HCT116 (cell line): Measurements from ENCODE around the gene OS9.

Experiments
- CTCF ChIP-seq, 3 experiments: fragments of 200-600 bp in 1 of 3; sonication (generic) in 1 of 3; IDR thresholded peaks in 2 of 3; conservative IDR thresholded peaks in 1 of 3; 2 replicates each; pipeline ENCODE4 v1.5.1; 2012 to 2017; ENCODE audit warnings: low read depth in 2 of 3, low read length in 2 of 3, antibody characterized with exemption in 1 of 3, borderline replicate concordance in 1 of 3, control low read depth in 1 of 3, mild to moderate bottlenecking in 1 of 3, mixed read lengths in 1 of 3, mixed run types in 1 of 3, moderate library complexity in 1 of 3; ENCODE audit not compliant: insufficient read depth in 1 of 3
- EZH2 ChIP-seq: fragments of 200-600 bp; sonication (generic); IDR thresholded peaks from 2 replicates; pipeline ENCODE4 v1.6.1; 2017; ENCODE audit warnings: antibody characterized with exemption, mixed run types
- JUND ChIP-seq: IDR thresholded peaks from 2 replicates; pipeline ENCODE4 v1.6.1; 2012
- POLR2A ChIP-seq: IDR thresholded peaks from 2 replicates; pipeline ENCODE4 v1.7.0; 2011; ENCODE audit warnings: borderline replicate concordance; ENCODE audit not compliant: insufficient read depth, insufficient read length; ENCODE audit errors: extremely low read depth
- POLR2AphosphoS5 ChIP-seq: IDR thresholded peaks from 2 replicates; pipeline ENCODE4 v1.6.1; 2011; ENCODE audit warnings: mild to moderate bottlenecking, low read depth, low read length, moderate library complexity
- RAD21 ChIP-seq: IDR thresholded peaks from 2 replicates; pipeline ENCODE4 v1.6.1; 2012; ENCODE audit warnings: low read depth, mild to moderate bottlenecking
- SRF ChIP-seq: IDR thresholded peaks from 2 replicates; pipeline ENCODE4 v1.6.1; 2012; ENCODE audit warnings: low read depth
- ZFX ChIP-seq: fragments of 450-650 bp; IDR thresholded peaks from 2 replicates; pipeline ENCODE4 v1.6.1; 2017
- TF ChIP-seq, protein P1 (sequence below): IDR thresholded peaks from 2 replicates; pipeline ENCODE4 v1.6.1; 2012

GRCh38 chr12:57712701-57713100 is 18.8 kb downstream of the OS9 start:
- TF ChIP-seq RAD21 (no peak), ZFX (no peak), CTCF (IDR thresholded peaks at IDR 0.05 in 2 of 3, conservative IDR thresholded peaks at IDR 0.05 in 1 of 3; ENCODE audit: borderline replicate concordance in 1 of 3, insufficient read depth in 1 of 3, low read depth in 2 of 3, low read length in 2 of 3) (no peak), POLR2AphosphoS5 (no peak), JUND (no peak), EZH2 (no peak), POLR2A (no peak), SRF (no peak)
- TF ChIP-seq, protein P1, sequence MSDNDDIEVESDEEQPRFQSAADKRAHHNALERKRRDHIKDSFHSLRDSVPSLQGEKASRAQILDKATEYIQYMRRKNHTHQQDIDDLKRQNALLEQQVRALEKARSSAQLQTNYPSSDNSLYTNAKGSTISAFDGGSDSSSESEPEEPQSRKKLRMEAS, result no peak
